K562 (cell line): ENCODE measurements around the gene DZIP1. TPM values are rescaled to one million over a fixed set of nuclear protein-coding genes. Genes with fewer than 3 reads are reported as not detected.

Source experiments
- ARID1B ChIP-seq: fragments of 450-650 bp; IDR thresholded peaks from 2 replicates; pipeline ENCODE4 v1.6.1; 2016; ENCODE audit warnings: antibody characterized with exemption, mild to moderate bottlenecking, inconsistent platforms
- ATF1 ChIP-seq, 2 experiments: fragments of 450-650 bp in 1 of 2; IDR thresholded peaks; 2 replicates each; pipeline ENCODE4 v1.6.1; 2016; ENCODE audit warnings: missing compliant biosample characterization in 1 of 2, missing genetic modification characterization in 1 of 2
- ATF3 ChIP-seq, 2 experiments: fragments of 450-650 bp in 1 of 2; sonication (generic) in 1 of 2; formaldehyde crosslinking in 1 of 2; IDR thresholded peaks in 1 of 2; conservative IDR thresholded peaks in 1 of 2; 2 replicates each; pipeline versions ENCODE4 v1.6.1 to v1.8.1; 2016 to 2023; ENCODE audit warnings: mild to moderate bottlenecking in 2 of 2, moderate library complexity in 2 of 2, inconsistent platforms in 1 of 2, missing genetic modification reagents in 1 of 2
- CBX2 ChIP-seq: fragments of 200-600 bp; sonication (generic); IDR thresholded peaks from one replicate; pipeline ENCODE4 v1.6.1; 2012; ENCODE audit warnings: mild to moderate bottlenecking, low read length, inconsistent platforms; ENCODE audit not compliant: insufficient read depth, poor library complexity, severe bottlenecking
- CREB3 ChIP-seq: fragments of 450-650 bp; conservative IDR thresholded peaks from 2 replicates; pipeline ENCODE4 v1.6.1; 2016; ENCODE audit warnings: missing genetic modification characterization, low read depth, mild to moderate bottlenecking, missing compliant biosample characterization, moderate library complexity
- EGR1 ChIP-seq: fragments of 450-650 bp; conservative IDR thresholded peaks from 2 replicates; pipeline ENCODE4 v1.6.1; 2017; ENCODE audit warnings: mild to moderate bottlenecking
- ETS2 ChIP-seq: IDR thresholded peaks from 2 replicates; pipeline ENCODE4 v1.6.1; 2016; ENCODE audit warnings: borderline replicate concordance, missing genetic modification characterization, mild to moderate bottlenecking, moderate library complexity, missing compliant biosample characterization; ENCODE audit not compliant: poor library complexity, severe bottlenecking
- EWSR1 ChIP-seq: fragments of 450-650 bp; IDR thresholded peaks from 2 replicates; pipeline ENCODE4 v1.6.1; 2018; ENCODE audit warnings: borderline replicate concordance, mild to moderate bottlenecking, low read depth, moderate library complexity; ENCODE audit not compliant: partially characterized antibody
- FOXP1 ChIP-seq: sonication (generic); formaldehyde crosslinking; IDR thresholded peaks from 2 replicates; pipeline ENCODE4 v1.8.0; 2022; ENCODE audit warnings: mild to moderate bottlenecking, missing genetic modification reagents
- GTF2E2 ChIP-seq: fragments of 200-800 bp; sonication (Bioruptor generic); IDR thresholded peaks from 2 replicates; pipeline ENCODE4 v1.6.1; 2016; ENCODE audit warnings: missing genetic modification characterization, missing compliant biosample characterization
- GTF2F1 ChIP-seq: IDR thresholded peaks from 2 replicates; pipeline ENCODE4 v1.6.1; 2011; ENCODE audit warnings: low read depth, low read length, improper control_type of control experiment
- ID3 ChIP-seq, 2 experiments: fragments of 250-450 bp in 1 of 2; fragments of 450-650 bp in 1 of 2; sonication (Bioruptor Pico) in 1 of 2; IDR thresholded peaks; 2 replicates each; pipeline versions ENCODE4 v1.6.1 to v1.8.0; 2016 to 2021; ENCODE audit warnings: mild to moderate bottlenecking in 2 of 2, moderate library complexity in 2 of 2, missing compliant biosample characterization in 1 of 2, missing genetic modification characterization in 1 of 2
- ILF3 ChIP-seq: fragments of 450-650 bp; IDR thresholded peaks from 2 replicates; pipeline ENCODE4 v1.6.1; 2018; ENCODE audit warnings: antibody characterized with exemption, mild to moderate bottlenecking, moderate library complexity, borderline replicate concordance
- IRF1 ChIP-seq: sonication (generic); formaldehyde crosslinking; IDR thresholded peaks from 2 replicates; pipeline ENCODE4 v1.8.0; 2022; ENCODE audit warnings: missing genetic modification reagents, mild to moderate bottlenecking, borderline replicate concordance
- KLF13 ChIP-seq: fragments of 450-650 bp; IDR thresholded peaks from 2 replicates; pipeline ENCODE4 v1.6.1; 2016; ENCODE audit warnings: missing genetic modification characterization, low read depth, mild to moderate bottlenecking, missing compliant biosample characterization, moderate library complexity, borderline replicate concordance
- MAX ChIP-seq: sonication (generic); formaldehyde crosslinking; IDR thresholded peaks from 2 replicates; pipeline ENCODE4 v1.9.0; 2022; ENCODE audit warnings: mild to moderate bottlenecking, missing genetic modification reagents
- RUNX1 ChIP-seq: sonication (generic); IDR thresholded peaks from 2 replicates; pipeline ENCODE4 v1.6.1; 2016; ENCODE audit warnings: antibody characterized with exemption, low read depth
- SIN3A ChIP-seq, 2 experiments: fragments of 150-350 bp in 1 of 2; IDR thresholded peaks; 2 replicates each; pipeline ENCODE4 v1.6.1; 2011 to 2016; ENCODE audit warnings: borderline replicate concordance in 2 of 2, low read depth in 2 of 2, low read length in 2 of 2, mild to moderate bottlenecking in 2 of 2, moderate library complexity in 2 of 2; ENCODE audit not compliant: control insufficient read depth in 1 of 2
- SMARCA4 ChIP-seq: fragments of 450-650 bp; IDR thresholded peaks from 2 replicates; pipeline ENCODE4 v1.6.1; 2016
- SMC3 ChIP-seq: conservative IDR thresholded peaks from 2 replicates; pipeline ENCODE4 v1.6.1; 2011; ENCODE audit warnings: low read depth, low read length, improper control_type of control experiment; ENCODE audit not compliant: insufficient read depth
- XRCC5 ChIP-seq: fragments of 200-400 bp; formaldehyde crosslinking; IDR thresholded peaks from 2 replicates; pipeline ENCODE4 v1.6.1; 2017; ENCODE audit warnings: low read depth, mild to moderate bottlenecking, low read length
- ZBTB7A ChIP-seq: IDR thresholded peaks from 2 replicates; pipeline ENCODE4 v1.6.1; 2011; ENCODE audit warnings: low read depth, mild to moderate bottlenecking, low read length, moderate library complexity, borderline replicate concordance; ENCODE audit not compliant: control insufficient read depth
- ZNF3 ChIP-seq: fragments of 250-450 bp; sonication (Bioruptor Pico); IDR thresholded peaks from 2 replicates; pipeline ENCODE4 v1.5.0; 2021; ENCODE audit warnings: mild to moderate bottlenecking, moderate library complexity
- polyA plus RNA-seq, 8 experiments: library from polyadenylated mRNA; depleted of rRNA in 4 of 8; stranded (reverse) in 5 of 8; unstranded in 3 of 8; fragments of >200 nt; fragmentation: Nextera tagmentation in 2 of 8; fragmentation: Illumina TruSeq in 1 of 8; extraction: Ambion mirVana in 2 of 8; extraction: Trizol in 1 of 8; gene quantifications; 2 replicates each; pipeline versions ENCODE4 v1.2.1 to v1.2.3, GENCODE V29; 2011 to 2014; ENCODE audit warnings: inconsistent platforms in 1 of 8, missing spikeins in 1 of 8
- total RNA-seq, 7 experiments: library from RNA; depleted of rRNA in 6 of 7; stranded (reverse); fragments of >200 nt in 6 of 7; fragmentation: Illumina TruSeq in 2 of 7; extraction: Trizol in 2 of 7; gene quantifications; 2 replicates each; pipeline versions ENCODE4 v1.2.1 to v1.2.3, GENCODE V29; 2011 to 2021; ENCODE audit warnings: low replicate concordance in 1 of 7

Gene DZIP1
- total and polyA plus RNA-seq, 9 of the 15 experiments (the other 6 are each of a cell fraction or from before 2014, with no cell fraction given), result 0.07 TPM; not detected in 8

GRCh38 chr13:95535243-95535642 is 109.3 kb downstream of the DZIP1 start (continued):
- TF ChIP-seq ATF1 (CRISPR knock-in tag; IDR thresholded peaks at IDR 0.05) (no peak), ATF1 (tag; IDR thresholded peaks at IDR 0.05) (no peak), ATF3 (IDR thresholded peaks at IDR 0.05) (peak; percentile 80), ATF3 (CRISPR knock-in tag; conservative IDR thresholded peaks at IDR 0.05) (no peak), ID3 (CRISPR knock-in tag; IDR thresholded peaks at IDR 0.05) (no peak), ID3 (tag; IDR thresholded peaks at IDR 0.05) (no peak), KLF13 (tag) (no peak), GTF2E2 (tag) (no peak), SMC3 (no peak), ILF3 (no peak), ZBTB7A (no peak), RUNX1 (no peak), XRCC5 (no peak), GTF2F1 (no peak), EGR1 (peak; percentile 87), SMARCA4 (peak; percentile 73), ARID1B (peak; percentile 76), IRF1 (CRISPR knock-in tag) (no peak), ETS2 (tag) (no peak), EWSR1 (no peak), FOXP1 (no peak), CREB3 (tag) (no peak), CBX2 (no peak), ZNF3 (CRISPR knock-in tag) (no peak), MAX (CRISPR knock-in tag) (no peak), SIN3A (IDR thresholded peaks at IDR 0.05; ENCODE audit: borderline replicate concordance in 2 of 2, control insufficient read depth in 1 of 2, low read depth in 2 of 2, low read length in 2 of 2) (no peak)
